NCI-H345 treated with DMSO at 0.1 percent for 48 hours (cell line): ENCODE measurements around the gene PCDHGA12.

ENCODE experiments used
- DNase-seq: peaks from one replicate; lab custom pipeline; 2025; ENCODE audit not compliant: unreplicated experiment; lab: John Stamatoyannopoulos, UW

The PCDHGA12 gene

GRCh38 chr5:141439411-141440141, 9.3 kb downstream of the PCDHGA12 start:
- no peak for DNase-seq

- DNase-seq, result no peak
These were observed 10.0 kb downstream of the PCDHGA12 start for GRCh38 chr5:141440341-141440740.

- DNase-seq, result no peak
These were observed 11.4 kb downstream of the PCDHGA12 start for GRCh38 chr5:141441571-141442170.

GRCh38 chr5:141465351-141465750, 35.0 kb downstream of the PCDHGA12 start:
- no peak for DNase-seq

GRCh38 chr5:141475625-141476131, 45.4 kb downstream of the PCDHGA12 start, which contains the start of gene PCDHGC3:
Gene PCDHGC3, plus strand, starts transcription at chr5:141475966. Its CDS starts 151 bp downstream, at chr5:141476117.
- peak; percentile 57 for DNase-seq

GRCh38 chr5:141476132-141476911, 46.0 kb downstream of the PCDHGA12 start:
- DNase-seq, result no peak

GRCh38 chr5:141477044-141477575, 46.8 kb downstream of the PCDHGA12 start:
- DNase-seq, result no peak

GRCh38 chr5:141477815-141478214, 47.5 kb downstream of the PCDHGA12 start:
- DNase-seq, result no peak

- no peak for DNase-seq
These were observed 48.1 kb downstream of the PCDHGA12 start for GRCh38 chr5:141478321-141478945.

- no peak for DNase-seq
These were observed 49.5 kb downstream of the PCDHGA12 start for GRCh38 chr5:141479776-141480175.
